Thyroid gland (tissue), 4 donors: ENCODE results near the gene PLCB1.
"Not testable (repeated sequence)": the region's sequence is repeated elsewhere in the genome, so short reads cannot be mapped to it uniquely, and the experiment has no call there.

Source experiments
- POLR2A ChIP-seq, 2 donors: fragments of 450-650 bp; IDR thresholded peaks; one replicate each; pipeline ENCODE4 v1.6.1; 2017; ENCODE audit warnings: antibody characterized with exemption in 2 of 2, mild to moderate bottlenecking in 2 of 2, moderate library complexity in 1 of 2
- TF ChIP-seq, protein P1 (sequence below), 6 experiments: fragments of 200-600 bp in 3 of 6; fragments of 450-650 bp in 3 of 6; sonication (generic) in 3 of 6; IDR thresholded peaks; one replicate each; pipeline ENCODE4 v1.5.1; 2016 to 2019; ENCODE audit warnings: antibody characterized with exemption in 6 of 6, mild to moderate bottlenecking in 2 of 6, inconsistent platforms in 1 of 6, moderate library complexity in 1 of 6

DNA sequence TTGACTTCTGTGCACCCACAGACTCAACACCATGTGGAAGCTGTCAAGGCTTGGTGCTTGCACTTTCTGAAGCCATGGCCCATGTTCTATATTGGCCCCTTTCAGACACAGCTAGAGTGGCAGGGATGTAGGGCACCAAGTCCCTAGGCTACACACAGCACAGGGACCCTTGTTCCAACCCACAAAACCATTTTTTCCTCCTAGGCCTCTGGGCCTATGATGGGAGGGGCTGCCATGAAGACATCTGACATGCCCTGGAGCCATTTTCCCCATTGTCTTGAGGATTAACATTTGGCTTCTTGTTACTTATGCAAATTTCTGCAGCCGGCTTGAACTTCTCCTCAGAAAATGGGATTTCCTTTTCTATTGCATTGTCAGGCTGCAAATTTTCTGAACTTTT, 27.2 kb downstream of the PLCB1 start:
- TF ChIP-seq, protein P1, sequence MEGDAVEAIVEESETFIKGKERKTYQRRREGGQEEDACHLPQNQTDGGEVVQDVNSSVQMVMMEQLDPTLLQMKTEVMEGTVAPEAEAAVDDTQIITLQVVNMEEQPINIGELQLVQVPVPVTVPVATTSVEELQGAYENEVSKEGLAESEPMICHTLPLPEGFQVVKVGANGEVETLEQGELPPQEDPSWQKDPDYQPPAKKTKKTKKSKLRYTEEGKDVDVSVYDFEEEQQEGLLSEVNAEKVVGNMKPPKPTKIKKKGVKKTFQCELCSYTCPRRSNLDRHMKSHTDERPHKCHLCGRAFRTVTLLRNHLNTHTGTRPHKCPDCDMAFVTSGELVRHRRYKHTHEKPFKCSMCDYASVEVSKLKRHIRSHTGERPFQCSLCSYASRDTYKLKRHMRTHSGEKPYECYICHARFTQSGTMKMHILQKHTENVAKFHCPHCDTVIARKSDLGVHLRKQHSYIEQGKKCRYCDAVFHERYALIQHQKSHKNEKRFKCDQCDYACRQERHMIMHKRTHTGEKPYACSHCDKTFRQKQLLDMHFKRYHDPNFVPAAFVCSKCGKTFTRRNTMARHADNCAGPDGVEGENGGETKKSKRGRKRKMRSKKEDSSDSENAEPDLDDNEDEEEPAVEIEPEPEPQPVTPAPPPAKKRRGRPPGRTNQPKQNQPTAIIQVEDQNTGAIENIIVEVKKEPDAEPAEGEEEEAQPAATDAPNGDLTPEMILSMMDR (IDR thresholded peaks at IDR 0.05): not testable (repeated sequence)
- not testable (repeated sequence) for TF ChIP-seq POLR2A (IDR thresholded peaks at IDR 0.05)
